Endodermal cell (in vitro differentiated cells): ENCODE data around the gene EHD3. TPM values are rescaled to one million over a fixed set of nuclear protein-coding genes. Genes with fewer than 3 reads are reported as not detected.

Source experiments
- DNase-seq: peaks from one replicate; pipeline ENCODE4 v3.0.0-alpha.2; 2017
- H3K27ac ChIP-seq: 2 replicates; pipeline ENCODE4 v1.5.1; 2013; ENCODE audit warnings: mild to moderate bottlenecking, low read depth, low read length, moderate library complexity
- H3K27me3 ChIP-seq: 2 replicates; pipeline ENCODE4 v1.6.1; 2013; ENCODE audit warnings: mild to moderate bottlenecking, low read length, moderate library complexity; ENCODE audit not compliant: insufficient read depth, control insufficient read depth, poor library complexity, severe bottlenecking
- H3K36me3 ChIP-seq: 2 replicates; pipeline ENCODE4 v1.7.0; 2013; ENCODE audit warnings: mild to moderate bottlenecking, low read length, moderate library complexity; ENCODE audit not compliant: control insufficient read depth, insufficient read depth
- H3K4me1 ChIP-seq: one replicate; pipeline ENCODE4 v1.7.0; 2013; ENCODE audit warnings: low read length; ENCODE audit not compliant: control insufficient read depth, insufficient read depth
- H3K4me3 ChIP-seq: 2 replicates; pipeline ENCODE4 v1.5.1; 2013; ENCODE audit warnings: mild to moderate bottlenecking, low read length, moderate library complexity
- H3K9ac ChIP-seq: 2 replicates; pipeline ENCODE4 v1.6.1; 2013; ENCODE audit warnings: mild to moderate bottlenecking, low read length, moderate library complexity; ENCODE audit not compliant: poor library complexity, severe bottlenecking; ENCODE audit errors: extremely low read depth
- H3K9me3 ChIP-seq: 2 replicates; pipeline ENCODE4 v1.6.1; 2013; ENCODE audit warnings: mild to moderate bottlenecking, low read length, moderate library complexity; ENCODE audit not compliant: control insufficient read depth
- H3K27ac Mint-ChIP-seq: 2 replicates; pipeline ENCODE4 v1.8.0; 2020; ENCODE audit warnings: mixed read lengths
- H3K27me3 Mint-ChIP-seq: 2 replicates; pipeline ENCODE4 v1.8.0; 2021; ENCODE audit warnings: mild to moderate bottlenecking, mixed read lengths; ENCODE audit not compliant: insufficient read depth
- H3K36me3 Mint-ChIP-seq: 2 replicates; pipeline ENCODE4 v1.8.0; 2020; ENCODE audit warnings: low read depth, mixed read lengths
- H3K4me1 Mint-ChIP-seq: 2 replicates; pipeline ENCODE4 v1.8.0; 2020; ENCODE audit warnings: mixed read lengths
- H3K4me3 Mint-ChIP-seq: 2 replicates; pipeline ENCODE4 v1.8.0; 2020; ENCODE audit warnings: mild to moderate bottlenecking, moderate library complexity, mixed read lengths
- H3K9me3 Mint-ChIP-seq: 2 replicates; pipeline ENCODE4 v1.8.0; 2020; ENCODE audit warnings: mild to moderate bottlenecking, mixed read lengths
- CTCF ChIP-seq: fragments of 200-600 bp; sonication (generic); conservative IDR thresholded peaks from 2 replicates; pipeline ENCODE4 v1.5.0; 2021; ENCODE audit warnings: antibody characterized with exemption, mild to moderate bottlenecking
- WGBS, 2 experiments: methylation state at CpG; one replicate each; pipeline versions ENCODE4 v1.1.5 to v1.1.7; 2013; ENCODE audit warnings: missing lambda C conversion rate in 2 of 2, mixed read lengths in 1 of 2; ENCODE audit not compliant: insufficient coverage in 1 of 2, insufficient read length in 1 of 2; 5-methylcytosine and 5-hydroxymethylcytosine counted together
- total RNA-seq, 2 donors: library from RNA; stranded (reverse); fragmentation: NEBNext Ultra II Directional in 1 of 2; extraction: Animal tissue kit (Norgen Biotek cat#: 25700) in 1 of 2; gene quantifications; 2 replicates in 1 of 2; 3 replicates in 1 of 2; pipeline ENCODE4 v1.2.1, GENCODE V29; 2021

The EHD3 gene
- total RNA-seq, 2 donors from 2014 or later: 10.7 to 15.5 TPM

DNA sequence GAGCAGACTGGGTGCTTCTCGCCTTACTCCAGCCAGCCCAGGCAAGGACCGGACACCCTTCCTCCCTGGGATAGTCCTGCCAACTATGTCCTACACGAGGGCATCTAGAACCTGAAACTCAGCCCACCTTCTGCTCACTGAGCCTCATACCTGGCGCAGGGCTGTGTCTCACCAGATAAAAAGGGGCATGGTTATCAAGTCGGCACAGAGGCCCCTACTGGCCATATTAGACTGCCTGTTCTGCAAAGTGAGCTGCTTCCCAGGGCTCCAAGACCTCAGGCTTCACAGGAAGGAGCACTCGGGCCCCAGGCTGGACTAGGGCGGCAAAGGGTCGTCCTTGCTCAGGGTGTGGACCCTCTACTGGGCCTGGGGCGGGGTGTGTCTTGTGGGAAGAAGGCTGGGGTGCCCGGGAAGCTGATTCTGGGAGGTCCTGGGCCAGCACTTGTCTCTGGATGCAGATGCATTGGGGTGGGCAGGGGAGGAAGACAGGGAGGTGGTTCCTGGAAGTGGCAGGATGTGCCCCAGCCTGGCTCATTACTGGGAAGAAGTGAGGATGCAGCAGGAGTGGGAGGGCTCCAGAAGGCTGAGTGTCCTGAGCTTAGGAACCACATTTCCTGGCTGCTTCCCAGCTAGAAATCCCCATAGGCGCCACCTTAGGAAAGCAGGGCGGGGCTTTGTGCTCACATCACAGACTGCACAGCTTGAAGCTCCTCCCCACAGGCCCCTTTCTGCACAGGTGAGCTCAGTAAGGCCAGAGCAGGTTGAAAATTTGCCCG, 19.6 kb downstream of the EHD3 start:
- DNase-seq: peak; percentile 74
- Mint-ChIP-seq H3K27ac (no peak overlapping the region), H3K27me3 (no peaks in the 10 kb centered on the region), H3K9me3 (no peaks in the 10 kb centered on the region), H3K4me3 (no peak overlapping the region), H3K36me3 (peaks cover 11% of the 10 kb centered on the region), H3K4me1 (peaks cover 33% of the 10 kb centered on the region)
- Histone ChIP-seq H3K36me3 (peaks cover 15% of the 10 kb centered on the region), H3K27me3 (no peaks in the 10 kb centered on the region), H3K9ac (no peak overlapping the region), H3K27ac (no peak overlapping the region), H3K4me1 (no peaks in the 10 kb centered on the region), H3K4me3 (no peak overlapping the region), H3K9me3 (no peaks in the 10 kb centered on the region)
- WGBS, 2 experiments: 89 to 95% methylated on average over 9 to 13 of the region's 13 CpGs
- TF ChIP-seq CTCF: no peak

- Mint-ChIP-seq H3K36me3 (peaks cover 16% of the 10 kb centered on the region), H3K27me3 (no peaks in the 10 kb centered on the region), H3K9me3 (no peaks in the 10 kb centered on the region), H3K4me3 (no peak overlapping the region), H3K4me1 (peaks cover 35% of the 10 kb centered on the region), H3K27ac (no peak overlapping the region)
- Histone ChIP-seq H3K4me1 (no peaks in the 10 kb centered on the region), H3K27me3 (no peaks in the 10 kb centered on the region), H3K27ac (no peak overlapping the region), H3K9me3 (no peaks in the 10 kb centered on the region), H3K9ac (no peak overlapping the region), H3K4me3 (no peak overlapping the region), H3K36me3 (peaks cover 19% of the 10 kb centered on the region)
- 91 to 95% methylated on average over 16 to 19 of the region's 19 CpGs for WGBS, 2 experiments
- DNase-seq: no peak
- no peak for TF ChIP-seq CTCF
Observed at GRCh38 chr2:31254237-31255203, 20.6 kb downstream of the EHD3 start.

DNA sequence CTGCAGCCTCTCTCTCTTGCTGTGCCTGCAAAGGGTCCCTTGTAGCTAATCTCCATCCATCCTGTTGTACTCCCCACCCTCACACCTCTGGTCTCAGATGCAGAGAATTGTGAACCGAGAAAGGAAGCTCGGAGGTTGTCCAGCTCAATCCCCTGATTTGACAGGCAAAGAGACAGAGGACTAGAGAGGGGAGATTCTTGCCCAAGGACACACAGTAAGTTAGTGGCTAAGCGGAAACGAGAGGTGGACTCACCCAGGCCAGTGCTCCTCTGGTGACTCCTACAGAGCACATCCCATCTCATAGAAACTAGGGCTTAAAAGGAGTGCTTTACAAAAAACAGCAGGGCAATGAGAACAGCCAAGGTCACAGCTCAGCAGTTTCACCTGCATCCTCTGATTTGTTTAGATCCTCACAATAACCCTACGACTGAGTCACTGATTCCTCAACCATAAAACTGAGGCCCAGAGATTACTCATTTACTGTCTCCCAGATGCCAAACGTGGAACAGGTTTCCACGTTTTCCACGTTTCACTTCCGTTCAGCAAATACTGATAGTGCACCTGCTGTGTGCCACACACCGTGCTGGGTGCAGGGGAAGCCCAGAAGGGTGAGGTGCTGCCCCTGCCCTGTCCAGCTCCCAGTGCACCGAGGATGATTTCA, 22.1 kb downstream of the EHD3 start:
- DNase-seq: no peak
- no peaks in the 10 kb centered on the region for H3K27me3 ChIP-seq
- H3K9me3 ChIP-seq: no peaks in the 10 kb centered on the region
- H3K9me3 Mint-ChIP-seq: no peaks in the 10 kb centered on the region
- no peak for TF ChIP-seq CTCF
- no peak overlapping the region for H3K4me3 Mint-ChIP-seq
- no peak overlapping the region for H3K4me3 ChIP-seq
- no peak overlapping the region for H3K9ac ChIP-seq
- peaks cover 35% of the 10 kb centered on the region for H3K4me1 Mint-ChIP-seq
- H3K27ac ChIP-seq: no peak overlapping the region
- no peaks in the 10 kb centered on the region for H3K27me3 Mint-ChIP-seq
- no peaks in the 10 kb centered on the region for H3K4me1 ChIP-seq
- H3K36me3 ChIP-seq: peaks cover 23% of the 10 kb centered on the region
- H3K27ac Mint-ChIP-seq: peak overlapping the region; percentile 26
- 92% methylated on average over 11 of the region's 11 CpGs for WGBS, 2 experiments
- peaks cover 18% of the 10 kb centered on the region for H3K36me3 Mint-ChIP-seq
